ENCODE data around the gene PRF1.

DNA sequence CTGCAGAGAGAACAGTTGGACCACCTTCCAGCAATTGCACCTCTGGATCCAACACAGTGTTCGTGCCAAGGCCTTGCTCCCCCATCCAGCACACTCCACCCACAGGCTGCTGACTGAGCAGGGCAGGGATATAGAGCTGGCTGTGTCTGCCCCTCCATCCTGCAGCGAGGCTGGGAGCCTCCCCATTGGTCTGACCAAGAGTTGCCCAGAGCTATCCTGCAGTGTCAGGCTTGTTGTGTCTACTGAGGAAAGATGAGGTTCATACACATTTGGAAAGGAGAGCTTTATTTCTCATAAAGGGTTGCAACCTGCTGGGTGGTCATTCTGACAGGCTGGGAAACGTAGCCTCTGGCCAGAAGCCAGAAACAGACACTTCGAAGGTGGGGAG is 27.1 kb downstream of the PRF1 start:
- no peak for TF ChIP-seq CTCF (IDR thresholded peaks at IDR 0.05; ENCODE audit: low read depth, low read length, poor library complexity, severe bottlenecking)
- no peak for TF ChIP-seq EZH2phosphoT487 (IDR thresholded peaks at IDR 0.05; ENCODE audit: borderline replicate concordance, low read length)

All from DOHH2 (cell line).